Activated gamma-delta T cell treated with Interleukin-2 at 50 U/mL for 16 hours (primary cell): ENCODE data around the gene ZNF518B.
"Not testable (repeated sequence)": the region's sequence is repeated elsewhere in the genome, so short reads cannot be mapped to it uniquely, and the experiment has no call there.

Source experiments
- DNase-seq: peaks from one replicate; pipeline ENCODE4 v3.0.0-alpha.2; 2020

Gene ZNF518B

GRCh38 chr4:10456595-10457254, 501 bp downstream of the ZNF518B start:
- peak; percentile 49 for DNase-seq

GRCh38 chr4:10456260-10456594, 999 bp downstream of the ZNF518B start:
- DNase-seq = no peak

DNA sequence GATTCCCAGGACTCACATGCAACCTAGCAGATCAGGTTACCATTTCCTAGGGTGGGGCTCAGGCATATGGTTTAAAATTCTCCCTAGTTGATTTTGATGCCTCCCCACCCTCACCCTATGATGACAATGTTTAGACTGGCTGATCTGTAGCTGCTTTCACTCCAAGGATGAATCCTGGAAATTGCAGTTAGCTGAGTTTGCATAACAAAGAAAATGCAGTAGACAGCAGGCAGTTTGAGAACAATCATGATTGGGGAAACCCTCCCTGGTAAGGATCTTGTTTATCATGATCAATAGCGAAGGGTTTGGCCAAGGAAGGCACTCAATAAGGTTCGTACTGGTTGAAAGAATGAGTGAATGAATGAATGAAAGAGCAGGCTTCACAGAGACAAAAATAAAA, 2.1 kb downstream of the ZNF518B start:
- DNase-seq = no peak

DNA sequence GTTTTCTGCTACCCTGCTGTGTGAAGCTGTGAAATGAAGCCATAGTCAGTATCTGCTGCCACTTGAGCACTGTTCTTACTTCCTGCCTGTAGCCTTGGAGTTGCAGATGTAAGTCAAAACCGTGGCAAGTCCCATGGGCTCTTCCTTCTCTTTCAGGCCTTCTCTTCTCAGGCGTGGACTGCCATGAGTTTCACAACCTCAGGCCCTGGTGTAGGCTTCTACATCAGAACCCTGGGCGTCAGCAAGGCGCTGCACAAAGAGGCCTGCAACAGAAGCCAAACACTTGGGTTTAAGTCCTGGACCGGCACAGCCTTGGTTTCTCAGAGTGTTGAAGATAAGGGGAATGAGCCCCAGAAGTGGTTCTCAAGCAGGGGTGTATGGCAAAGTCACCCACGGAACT, 2.5 kb downstream of the ZNF518B start:
- DNase-seq = no peak

DNA sequence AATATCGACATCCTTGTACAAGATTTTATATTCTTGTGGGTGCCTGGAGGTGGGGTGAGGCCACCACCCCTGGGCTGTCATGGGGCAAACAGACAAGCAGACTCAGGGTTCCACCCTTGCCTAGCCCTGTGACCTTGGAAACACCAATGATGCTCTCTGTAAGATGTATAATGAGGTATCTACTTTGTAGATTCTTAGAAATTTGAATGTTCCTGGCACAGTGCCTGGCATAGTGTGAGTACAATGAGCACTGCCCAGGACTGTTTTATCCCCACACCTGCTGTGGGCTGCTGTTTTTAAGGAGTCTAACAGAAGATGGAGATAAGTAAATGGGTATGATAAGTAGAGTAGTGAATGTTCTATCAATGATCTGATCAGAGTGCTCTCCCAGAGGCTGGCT, 3.1 kb downstream of the ZNF518B start:
- no peak for DNase-seq

DNA sequence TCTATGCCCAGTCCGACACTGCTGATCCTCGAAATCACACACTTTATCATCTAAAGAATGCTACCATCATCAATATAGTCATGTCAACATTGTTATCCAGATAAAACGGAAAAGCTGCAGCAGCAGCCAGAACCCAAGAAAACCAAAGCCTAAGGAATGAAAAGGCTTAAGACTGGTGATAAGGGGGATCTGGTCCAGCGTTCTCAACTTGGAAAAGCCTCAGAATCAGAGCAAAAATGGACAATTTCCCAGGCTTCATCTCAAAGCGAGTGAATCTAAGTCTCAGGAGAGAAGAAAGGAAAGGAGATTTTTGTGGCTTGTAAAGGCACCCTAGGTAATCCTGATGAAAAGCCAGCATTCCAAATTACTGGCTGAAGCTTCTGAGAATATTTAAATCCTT, 8.2 kb downstream of the ZNF518B start:
- DNase-seq = no peak

DNA sequence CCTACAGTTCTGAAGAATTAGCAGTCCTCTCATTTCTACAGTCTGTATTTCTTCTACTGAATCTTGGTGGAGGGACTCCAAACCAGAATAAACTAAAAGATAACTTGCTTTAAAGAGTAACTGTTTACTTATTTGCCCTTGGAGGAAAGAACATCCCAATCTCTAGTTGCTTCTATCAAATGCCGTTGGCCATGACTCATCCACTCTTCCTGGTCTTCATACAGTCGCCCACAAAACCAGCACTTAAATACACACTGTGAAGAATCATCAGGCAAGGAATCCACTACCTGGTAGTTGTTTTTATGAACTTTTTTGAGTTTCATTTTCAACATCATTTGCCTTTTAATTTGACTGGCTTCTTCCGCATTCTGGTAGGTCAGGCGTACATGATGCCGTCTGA, 14.2 kb downstream of the ZNF518B start:
- no peak for DNase-seq

DNA sequence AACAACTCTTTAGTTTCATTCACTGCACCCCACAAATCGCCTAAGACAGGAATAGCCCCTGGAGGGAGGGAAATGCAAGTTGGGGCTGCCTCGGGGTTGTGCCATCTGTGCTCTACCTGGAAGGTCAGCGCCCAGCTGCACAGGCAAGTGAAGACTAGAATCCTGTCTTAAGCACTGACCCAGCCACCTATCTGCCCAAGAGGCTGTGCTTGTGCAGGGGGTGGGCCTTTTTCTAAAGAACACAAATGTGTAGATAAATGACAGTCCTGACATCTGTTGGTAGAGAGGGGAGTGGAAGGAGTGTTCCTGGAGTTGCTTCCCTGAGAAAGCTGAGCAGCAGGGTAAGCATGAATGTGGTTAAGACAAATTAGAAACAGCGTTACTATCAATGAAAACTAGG, 15.7 kb downstream of the ZNF518B start:
- no peak for DNase-seq

DNA sequence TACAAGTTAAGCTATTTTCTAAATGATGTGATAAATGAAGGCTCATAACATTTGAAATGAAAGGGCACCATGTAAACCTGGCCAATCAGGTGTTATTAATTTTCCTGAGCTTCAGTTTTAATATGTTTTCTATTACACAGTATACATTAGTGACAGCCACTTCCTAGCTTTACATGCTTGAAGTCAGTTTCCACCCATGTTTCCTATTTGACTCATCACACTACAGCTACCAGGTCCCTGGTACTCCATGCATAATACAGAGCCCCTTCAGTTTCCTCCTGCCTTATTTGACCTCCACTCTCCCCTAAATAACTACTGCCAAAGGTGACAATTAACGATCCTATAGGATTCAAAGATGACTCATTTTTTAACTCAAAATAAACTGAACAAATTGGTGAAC, 18.3 kb downstream of the ZNF518B start:
- no peak for DNase-seq

DNA sequence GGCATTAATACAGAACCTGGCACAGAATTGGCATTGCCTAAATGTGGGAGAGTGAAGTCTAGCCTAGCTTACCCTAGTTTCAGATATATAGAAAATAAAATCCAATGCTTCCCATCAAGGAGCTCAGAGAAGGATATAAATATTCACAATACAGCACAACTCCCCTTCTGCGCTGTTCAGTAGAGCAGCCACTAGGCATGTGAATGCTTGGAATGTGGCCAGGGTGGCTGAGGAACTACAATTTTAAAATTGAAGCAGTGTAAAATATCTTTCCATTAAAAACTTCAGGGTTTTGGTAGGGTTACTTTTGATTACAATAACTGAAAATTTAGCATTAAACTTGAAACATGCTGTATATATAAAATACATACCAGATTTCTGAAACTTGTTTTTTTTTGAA, 19.5 kb downstream of the ZNF518B start:
- DNase-seq = no peak

DNA sequence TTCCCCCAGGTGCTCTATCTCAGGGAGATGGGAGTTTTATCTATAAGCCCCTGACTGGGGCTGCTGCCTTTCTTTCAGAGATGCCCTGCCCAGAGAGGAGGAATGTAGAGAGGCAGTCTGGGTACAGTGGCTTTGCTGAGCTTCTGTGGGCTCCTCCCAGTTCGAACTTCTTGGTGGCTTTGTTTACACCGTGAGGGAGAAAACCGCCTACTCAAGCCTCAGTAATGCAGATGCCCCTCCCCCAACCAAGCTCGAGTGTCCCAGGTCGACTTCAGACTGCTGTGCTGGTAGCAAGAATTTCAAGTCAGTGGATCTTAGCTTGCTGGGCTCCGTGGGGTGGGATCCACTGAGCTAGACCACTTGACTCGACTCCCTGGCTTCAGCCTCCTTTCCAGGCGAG, 29.5 kb downstream of the ZNF518B start:
- not testable (repeated sequence) for DNase-seq

GRCh38 chr4:10421344-10422055, 35.7 kb downstream of the ZNF518B start:
- no peak for DNase-seq

DNA sequence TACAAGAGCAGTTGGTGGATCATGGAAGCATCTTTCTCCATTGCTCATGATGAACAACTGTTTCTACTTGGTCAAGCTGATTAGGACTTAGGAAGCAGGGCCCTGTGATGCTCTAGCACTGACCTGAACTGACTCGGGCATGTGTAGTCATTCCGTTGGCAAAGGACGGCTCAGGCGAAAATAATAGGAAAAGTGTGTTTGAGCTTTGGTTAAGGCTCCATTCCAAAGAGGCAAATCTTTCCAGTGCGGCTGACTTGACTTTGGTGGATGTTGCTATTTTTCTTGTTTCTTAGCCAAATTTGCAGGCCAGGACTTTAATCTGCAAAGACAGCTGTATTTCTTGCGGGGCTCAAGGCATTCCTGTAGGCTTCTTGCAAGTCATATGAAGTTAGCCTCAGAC, 39.5 kb downstream of the ZNF518B start:
- DNase-seq = no peak

DNA sequence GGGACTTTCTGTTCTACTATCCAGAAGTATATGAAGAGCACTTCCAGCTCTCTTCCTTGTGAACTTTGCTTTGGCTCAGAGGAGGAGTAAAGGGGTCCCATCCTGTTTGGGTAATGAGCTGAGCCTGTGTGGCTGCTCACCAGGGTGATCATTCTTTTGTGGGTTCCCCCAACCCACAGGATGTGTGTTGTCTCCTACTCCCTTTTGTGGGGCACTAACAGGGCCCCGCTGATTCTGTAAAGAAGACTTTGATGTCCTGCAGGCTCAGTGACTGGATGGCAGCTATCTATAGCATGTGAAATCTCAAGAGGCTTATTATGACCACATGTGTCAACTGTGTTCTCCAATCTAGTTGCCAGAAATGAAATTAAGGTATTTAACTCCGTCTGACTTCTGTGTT, 40.8 kb downstream of the ZNF518B start:
- DNase-seq = peak; percentile 19

DNA sequence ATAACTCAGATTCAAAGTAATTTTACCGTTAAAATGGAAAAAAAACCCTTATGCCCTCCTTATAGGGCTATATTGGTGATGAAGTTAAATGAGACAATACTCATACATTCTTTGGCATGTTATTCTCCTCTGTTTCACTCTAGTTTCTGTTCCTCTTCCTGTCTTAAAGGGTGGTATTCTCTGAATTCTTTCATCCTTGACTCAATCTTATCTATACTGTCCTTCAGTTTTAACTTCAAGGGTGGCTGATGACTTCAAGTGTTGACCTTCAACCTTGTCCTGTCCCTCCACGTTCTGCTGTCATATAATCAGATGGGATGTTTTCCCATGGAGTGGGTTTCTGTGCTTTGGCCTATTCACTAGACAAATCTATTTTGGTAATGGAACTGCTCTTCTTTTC, 44.0 kb downstream of the ZNF518B start:
- DNase-seq = no peak

DNA sequence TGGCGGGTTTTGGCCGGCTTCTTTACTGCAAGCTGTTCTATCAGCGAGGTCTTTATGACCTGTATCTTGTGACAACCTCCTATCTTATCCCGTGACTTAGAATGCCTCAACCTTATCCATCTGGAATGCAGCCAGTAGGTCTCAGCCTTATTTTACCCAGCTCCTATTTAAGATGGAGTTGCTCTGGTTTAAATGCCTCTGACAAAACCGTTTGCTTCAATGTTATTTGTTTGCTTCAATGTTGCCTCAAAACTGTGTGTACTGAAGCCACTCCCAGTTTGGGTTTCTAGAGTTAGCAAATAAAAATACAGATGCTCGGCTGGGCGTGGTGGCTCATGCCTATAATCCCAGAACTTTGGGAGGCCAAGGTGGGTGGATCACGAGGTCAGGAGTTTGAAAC, 51.6 kb downstream of the ZNF518B start:
- DNase-seq = no peak

DNA sequence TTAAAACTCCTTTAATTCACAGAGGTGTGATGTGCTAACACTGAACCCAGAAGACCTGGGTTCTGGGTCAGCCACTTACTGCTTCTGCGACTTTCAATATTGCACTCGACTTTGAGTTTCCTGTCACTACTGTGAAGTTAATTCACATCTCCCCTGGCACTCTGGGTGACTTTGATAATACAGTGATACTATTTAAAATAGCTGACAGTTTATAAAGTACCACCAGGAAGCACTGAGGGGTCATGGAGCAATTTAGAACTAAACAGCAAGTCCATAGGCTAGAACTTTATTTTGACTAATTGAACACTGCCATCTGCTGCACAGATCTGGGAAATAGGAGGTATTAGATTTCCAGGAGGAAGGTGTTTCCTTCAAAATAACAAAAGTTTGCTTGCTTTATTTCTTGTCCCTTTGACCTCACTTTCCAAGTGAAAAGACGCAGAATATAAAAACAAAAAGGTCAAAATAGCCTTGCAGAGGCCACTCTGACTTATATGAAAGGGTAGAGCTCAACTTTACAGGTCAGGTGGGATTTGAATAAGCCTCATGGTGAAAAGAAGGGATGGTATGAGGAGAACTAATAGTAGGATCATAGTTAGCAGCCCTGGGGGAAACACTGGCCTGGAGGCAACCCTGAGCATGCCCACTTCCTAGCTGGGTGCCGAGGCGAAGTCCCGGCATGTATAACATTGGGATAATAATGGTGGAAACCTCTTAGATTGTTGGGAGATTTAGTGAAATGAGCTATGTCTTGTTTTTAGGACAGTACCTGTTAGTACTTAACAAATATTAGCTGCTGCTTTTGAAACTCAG, 53.4 kb downstream of the ZNF518B start:
- DNase-seq = no peak

DNA sequence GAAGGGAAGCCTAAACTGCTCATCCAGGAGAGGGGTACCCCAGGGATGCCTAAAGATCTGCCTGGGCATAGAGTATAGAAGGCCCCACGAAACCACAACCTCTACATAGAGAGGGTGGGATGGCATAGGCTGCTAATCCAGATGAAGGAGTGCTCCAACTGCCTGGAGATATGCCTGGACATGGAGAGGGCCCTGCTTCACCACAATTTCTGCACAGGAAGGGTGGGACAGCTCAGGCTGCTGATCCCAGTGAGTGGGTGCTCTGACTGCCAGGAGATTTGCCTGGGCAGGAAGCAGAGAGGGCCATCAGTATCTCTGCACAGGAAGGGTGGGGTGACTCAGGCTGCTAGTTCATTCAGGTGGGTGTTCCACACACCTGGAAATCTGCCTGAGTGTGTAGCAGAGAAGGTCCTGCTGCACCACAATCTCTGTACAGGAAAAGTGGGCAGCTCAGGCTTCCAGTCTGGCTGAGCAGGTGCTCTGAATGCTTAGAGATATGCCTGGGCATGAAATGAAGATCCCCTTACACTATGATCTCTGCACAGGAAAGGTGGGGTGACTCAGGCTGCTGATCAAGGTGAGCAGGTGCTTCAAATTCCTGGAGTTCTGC, 61.1 kb downstream of the ZNF518B start:
- no peak for DNase-seq
